Activated CD8-positive, alpha-beta memory T cell treated with anti-CD3 and anti-CD28 coated beads, Interleukin-2, amount 50 U/mL, for 1 hour (primary cell): Measurements from ENCODE around the gene APH1A.
"Not testable (repeated sequence)": the region's sequence is repeated elsewhere in the genome, so short reads cannot be mapped to it uniquely, and the experiment has no call there.

Experiments
- DNase-seq: peaks from one replicate; pipeline ENCODE4 v3.0.0-alpha.2; 2020; ENCODE audit errors: extremely low read depth

APH1A gene

GRCh38 chr1:150268340-150268704, 494 bp downstream of the APH1A start:
- no peak for DNase-seq

- DNase-seq = no peak
Measured at GRCh38 chr1:150267896-150268295, 920 bp downstream of the APH1A start.

DNA sequence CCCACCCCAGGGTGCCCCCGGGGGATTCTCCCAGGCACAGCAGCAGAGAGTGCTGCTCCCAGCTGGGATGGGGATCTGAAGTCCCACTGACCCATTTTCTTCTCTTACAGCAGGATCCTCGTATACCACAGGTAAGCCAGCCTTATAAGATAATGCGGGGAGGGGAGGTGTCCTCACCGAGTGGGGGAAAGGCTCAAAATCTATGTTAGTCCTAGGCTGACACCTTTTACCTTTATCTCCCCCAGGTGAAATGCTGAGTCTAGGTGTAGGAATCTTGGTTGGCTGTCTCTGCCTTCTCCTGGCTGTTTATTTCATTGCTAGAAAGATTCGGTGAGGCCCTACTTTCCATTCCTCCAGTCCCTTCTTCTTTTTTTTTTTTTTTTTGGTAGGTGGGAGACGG, 5.3 kb downstream of the APH1A start:
- DNase-seq = no peak

DNA sequence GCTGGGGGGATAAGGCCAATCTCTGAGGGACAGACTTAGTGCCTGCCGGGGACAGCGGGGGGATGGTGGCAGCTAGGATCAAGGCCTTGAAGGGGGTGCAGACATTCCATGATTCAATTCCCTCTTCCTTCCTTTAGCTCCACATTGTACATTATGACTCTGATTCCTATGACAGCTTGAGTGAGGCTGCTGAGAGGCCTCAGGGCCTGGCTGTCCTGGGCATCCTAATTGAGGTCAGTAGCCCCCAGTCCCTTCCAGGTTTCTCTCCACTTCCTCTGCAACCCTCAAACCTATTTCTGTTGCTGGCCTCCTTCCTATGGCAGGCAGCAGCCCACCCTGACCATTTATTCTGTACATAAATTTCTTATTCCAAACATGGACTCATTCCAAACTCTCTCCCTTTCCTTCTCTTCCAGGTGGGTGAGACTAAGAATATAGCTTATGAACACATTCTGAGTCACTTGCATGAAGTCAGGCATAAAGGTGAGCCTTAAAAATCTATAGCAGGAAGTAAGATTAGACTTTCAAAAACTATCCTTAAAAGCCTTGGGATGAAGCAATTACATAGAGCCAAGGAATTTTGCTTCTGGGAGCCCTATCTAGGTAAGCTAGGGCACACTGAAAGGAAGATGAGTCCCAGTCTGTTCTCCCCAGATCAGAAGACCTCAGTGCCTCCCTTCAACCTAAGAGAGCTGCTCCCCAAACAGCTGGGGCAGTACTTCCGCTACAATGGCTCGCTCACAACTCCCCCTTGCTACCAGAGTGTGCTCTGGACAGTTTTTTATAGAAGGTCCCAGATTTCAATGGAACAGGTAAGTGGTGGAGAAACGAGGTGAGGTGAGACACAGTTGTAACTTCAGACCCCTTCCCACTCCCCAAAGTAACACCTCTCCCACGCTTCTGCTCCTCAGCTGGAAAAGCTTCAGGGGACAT, 6.2 kb downstream of the APH1A start:
- no peak for DNase-seq

GRCh38 chr1:150261367-150261766, 7.4 kb downstream of the APH1A start:
- no peak for DNase-seq

DNA sequence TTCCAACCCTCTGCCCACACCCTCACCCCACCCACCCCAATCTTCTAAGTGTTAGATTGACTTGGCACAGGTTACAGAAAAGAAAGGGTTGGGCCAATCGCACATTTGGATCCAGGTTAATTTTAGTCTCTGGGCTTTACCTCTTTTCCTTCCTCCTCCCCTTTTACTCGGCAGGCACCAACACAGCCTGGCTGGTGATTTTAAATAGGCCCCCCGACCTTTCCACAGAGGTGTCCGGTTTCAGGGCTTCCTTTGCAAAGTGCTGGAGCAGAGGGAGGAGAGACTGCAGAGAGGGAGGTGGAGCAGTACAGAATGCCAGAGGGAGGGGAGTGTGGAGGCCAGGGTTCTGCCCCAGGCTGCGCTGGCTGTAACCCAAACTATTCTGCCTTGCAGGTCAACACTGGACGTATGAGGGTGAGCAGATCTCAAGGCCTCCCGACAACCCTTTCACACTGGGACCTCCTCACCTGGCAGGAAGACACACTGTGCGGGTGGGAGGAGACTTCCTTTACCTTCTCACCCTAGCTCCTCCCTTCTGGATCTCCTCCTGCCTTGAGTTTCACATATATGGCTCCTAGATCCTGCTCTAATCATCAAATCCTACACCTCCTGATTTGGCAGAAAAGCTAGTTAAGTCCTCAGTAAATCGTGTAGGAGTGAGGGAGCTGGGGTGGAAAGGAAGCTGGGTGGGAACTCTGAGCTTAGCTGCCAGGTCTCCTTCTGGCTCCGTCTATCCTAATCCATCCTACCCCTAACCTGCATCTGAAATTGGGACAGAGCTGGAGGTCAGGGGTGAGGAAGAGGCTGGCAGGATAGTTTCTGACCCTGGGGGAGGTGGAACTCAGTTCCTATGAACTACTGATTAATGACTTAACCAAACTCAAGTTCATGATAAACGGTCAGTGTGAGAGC, 8.8 kb downstream of the APH1A start:
- DNase-seq = no peak

- DNase-seq = no peak
Measured at GRCh38 chr1:150259217-150259616, 9.6 kb downstream of the APH1A start.

DNA sequence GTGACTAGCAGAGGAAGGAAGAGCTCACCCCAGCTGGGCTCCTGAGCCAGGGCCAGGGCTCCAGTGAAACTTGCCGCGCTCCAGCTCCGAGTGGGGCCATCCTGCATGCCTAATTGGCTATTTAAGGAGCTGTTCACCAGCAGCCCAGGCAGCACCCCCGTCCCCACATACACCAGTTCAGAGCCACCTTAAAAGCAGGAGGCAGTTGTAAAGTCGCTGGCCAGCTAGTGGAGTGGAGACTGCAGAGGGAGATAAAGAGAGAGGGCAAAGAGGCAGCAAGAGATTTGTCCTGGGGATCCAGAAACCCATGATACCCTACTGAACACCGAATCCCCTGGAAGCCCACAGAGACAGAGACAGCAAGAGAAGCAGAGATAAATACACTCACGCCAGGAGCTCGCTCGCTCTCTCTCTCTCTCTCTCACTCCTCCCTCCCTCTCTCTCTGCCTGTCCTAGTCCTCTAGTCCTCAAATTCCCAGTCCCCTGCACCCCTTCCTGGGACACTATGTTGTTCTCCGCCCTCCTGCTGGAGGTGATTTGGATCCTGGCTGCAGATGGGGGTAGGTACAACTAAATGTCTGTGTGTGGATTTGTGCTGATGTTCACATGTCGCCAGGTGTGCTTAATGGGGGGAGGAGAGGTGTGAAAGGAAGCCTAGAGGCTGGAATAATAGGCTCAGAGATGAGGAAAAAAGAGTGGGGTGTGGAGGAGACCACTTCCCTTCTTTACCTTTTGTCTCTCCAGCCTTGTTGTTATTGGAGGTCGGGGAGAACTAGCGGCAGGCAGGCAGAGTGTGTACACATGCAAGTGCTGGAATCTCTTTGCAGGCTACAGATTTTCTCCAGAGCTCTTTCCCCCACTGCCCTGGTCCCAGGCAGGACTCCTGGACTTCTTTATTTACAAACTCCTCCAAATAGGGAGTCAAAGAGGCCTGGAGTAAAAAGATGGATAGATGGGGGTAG, 10.9 kb downstream of the APH1A start, which contains the start of gene CA14:
Gene CA14, plus strand, starts transcription at position 151 of the 962 bp plus-strand sequence. Its CDS starts 355 bp downstream, at position 506.
- DNase-seq = no peak

- no peak for DNase-seq
Measured at GRCh38 chr1:150256554-150257341, 12.1 kb downstream of the APH1A start.

DNA sequence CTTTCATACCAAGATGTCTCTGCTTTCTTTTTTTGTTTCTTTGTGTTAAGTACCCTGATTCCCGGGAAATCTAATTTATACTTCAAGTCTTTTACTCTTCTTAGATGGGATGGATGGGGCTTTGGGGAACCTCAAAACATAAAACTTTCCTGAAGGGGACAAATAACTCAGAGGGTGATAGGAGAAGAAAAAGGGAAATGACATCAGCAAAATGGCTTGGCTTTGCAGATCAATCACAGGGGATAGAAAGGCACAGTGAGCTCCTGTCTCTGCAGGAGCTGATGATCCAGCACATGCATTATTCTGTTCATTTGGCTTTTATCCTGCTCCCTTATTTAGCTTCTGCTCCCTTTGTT, 12.6 kb downstream of the APH1A start:
- no peak for DNase-seq

- no peak for DNase-seq
Measured at GRCh38 chr1:150249936-150250335, 18.9 kb downstream of the APH1A start.

DNA sequence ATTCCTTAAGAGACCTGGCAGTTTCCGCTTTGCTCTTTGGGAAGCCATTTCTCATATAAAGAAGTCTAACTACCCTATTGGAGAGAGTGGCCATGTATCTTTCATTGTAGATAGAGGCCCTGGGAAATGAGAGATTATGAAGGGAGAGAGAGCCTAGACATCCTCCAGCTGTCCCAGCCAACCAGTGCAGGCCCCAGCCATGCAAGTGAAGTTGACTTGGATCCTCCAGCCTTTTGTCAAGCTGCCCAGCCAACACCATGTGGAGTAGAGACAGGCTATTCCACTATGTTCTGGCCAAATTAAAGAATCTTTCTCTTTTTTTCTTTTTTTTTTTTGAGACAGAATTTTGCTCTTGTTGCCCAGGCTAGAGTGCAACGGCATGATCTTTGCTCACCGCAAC, 25.8 kb downstream of the APH1A start:
- no peak for DNase-seq

GRCh38 chr1:150237746-150238145, 31.1 kb downstream of the APH1A start:
- DNase-seq = no peak

DNA sequence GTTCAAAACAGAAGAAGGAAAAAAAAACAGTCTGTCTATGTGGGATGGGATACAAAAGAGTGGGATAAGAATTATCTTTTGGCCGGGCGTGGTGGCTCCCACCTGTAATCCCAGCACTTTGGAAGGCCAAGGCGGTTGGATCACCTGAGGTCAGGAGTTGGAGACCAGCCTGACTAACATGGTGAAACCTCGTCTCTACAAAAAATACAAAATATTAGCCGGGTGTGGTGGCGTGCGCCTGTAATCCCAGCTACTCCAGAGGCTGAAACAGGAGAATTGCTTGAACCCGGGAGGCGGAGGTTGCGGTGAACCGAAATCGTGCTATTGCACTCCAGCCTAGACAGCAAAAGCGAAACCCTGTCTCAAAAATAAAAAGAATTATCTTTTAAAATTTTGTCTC, 31.6 kb downstream of the APH1A start:
- not testable (repeated sequence) for DNase-seq

- no peak for DNase-seq
Measured at GRCh38 chr1:150236614-150237100, 32.2 kb downstream of the APH1A start.

- DNase-seq = peak; percentile 84
Measured at GRCh38 chr1:150235852-150236613, 32.8 kb downstream of the APH1A start, which contains the start of gene ANP32E. TSS of gene ANP32E (minus strand) at chr1:150236112. CDS start at chr1:150235786, 326 bp downstream.

GRCh38 chr1:150235294-150235851, 33.4 kb downstream of the APH1A start:
- no peak for DNase-seq

DNA sequence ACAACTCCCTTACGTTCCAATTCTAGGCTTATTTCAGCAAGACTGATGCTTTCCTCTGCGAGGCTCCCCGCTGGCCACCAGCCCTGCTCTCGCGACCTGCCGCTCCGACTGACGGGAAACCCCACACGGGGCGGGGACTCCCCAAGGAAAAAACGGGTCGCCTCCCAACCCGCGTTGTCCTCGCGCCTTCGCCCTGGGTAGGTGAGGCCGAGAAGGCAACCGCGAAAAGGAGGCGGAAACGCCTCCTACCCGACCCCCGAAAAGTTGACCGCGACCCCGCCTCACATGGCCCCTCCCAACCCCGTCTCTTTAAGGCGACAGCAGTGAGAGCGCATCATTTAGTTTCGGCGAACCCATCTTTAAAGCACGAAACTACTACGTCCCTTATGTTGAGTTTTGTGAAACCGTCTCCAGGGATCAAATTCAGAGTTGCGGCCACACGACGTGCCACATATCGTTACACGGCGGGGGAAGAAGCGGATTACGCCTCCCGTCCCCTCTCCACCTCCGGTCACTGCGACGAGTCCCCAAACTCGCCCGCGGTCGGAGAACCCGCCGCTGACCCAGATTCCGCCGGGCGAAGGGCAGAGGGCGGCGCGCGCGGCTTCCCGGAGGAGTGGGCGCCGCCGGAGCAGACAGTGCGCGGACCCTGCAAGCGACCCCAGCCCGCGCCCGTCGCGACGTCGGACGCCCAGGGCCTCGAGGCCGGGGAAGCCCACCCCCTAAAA, 34.1 kb downstream of the APH1A start:
- DNase-seq = peak; percentile 71

DNA sequence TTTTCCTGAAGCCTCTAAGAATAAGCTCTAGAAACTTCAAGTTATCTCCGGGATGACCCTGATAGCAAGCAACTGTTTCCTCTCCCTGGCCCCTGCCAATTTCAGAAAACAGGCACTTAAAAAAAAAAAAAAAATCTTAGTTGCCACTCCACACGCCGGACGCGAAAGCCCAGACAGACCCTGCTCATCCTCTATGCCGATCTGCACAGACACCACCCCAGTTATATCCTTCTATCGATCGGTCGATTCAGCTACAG, 34.6 kb downstream of the APH1A start:
- no peak for DNase-seq
